GM10847 (cell line): ENCODE data around the gene USB1.

ENCODE experiments used
- POLR2A ChIP-seq: IDR thresholded peaks from 2 replicates; pipeline ENCODE4 v1.6.1; 2011; ENCODE audit not compliant: insufficient read length; ENCODE audit errors: extremely low read depth

Gene USB1

GRCh38 chr16:57984443-57985203 lies 16.6 kb upstream of the USB1 start:
- TF ChIP-seq POLR2A, result no peak

DNA sequence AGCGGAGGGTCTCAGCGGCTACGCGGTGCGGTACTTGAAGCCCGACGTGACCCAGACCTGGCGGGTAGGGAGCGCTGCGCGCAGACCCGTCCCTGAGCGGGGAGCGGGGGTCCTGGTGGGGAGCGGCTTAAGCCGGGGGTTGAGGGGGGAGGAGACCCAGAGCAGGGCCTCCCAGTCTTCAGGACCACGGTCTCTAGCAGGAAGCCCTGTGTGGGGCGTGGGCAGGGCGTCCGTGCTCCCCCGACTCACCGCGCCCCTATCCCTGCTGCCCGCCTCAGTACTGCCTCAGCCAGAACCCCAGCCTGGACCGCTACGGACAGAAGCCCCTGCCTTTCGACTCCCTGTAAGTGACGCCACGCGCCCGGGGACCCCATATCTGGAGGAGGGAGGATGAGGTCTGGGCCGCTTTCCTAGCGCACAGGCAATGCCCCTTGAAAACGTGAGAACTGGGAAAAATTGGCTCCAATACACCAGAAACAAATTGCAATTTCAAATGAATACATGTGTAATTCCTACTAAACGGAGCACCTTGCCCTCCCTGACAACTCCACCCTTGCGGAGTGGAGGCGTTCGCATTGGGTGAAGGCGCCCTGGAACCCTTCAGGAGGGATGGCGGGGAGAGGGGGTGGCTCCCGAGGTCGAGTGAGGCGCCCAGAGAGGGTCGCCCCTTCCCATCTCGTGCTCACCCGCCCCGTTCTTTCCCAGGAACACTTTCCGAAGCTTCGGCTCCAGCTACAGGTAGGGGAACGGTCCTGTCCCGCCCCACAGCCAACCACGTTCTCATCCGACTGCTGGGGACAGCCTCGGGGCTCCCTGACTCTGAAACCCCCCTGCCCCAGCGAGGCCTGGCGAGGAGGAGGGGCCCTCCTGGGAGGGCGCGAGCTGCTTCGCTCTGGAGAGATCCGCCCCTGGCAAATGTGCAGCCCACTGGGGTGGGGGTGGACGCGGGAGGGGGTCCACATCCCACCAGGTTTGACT lies 15.7 kb upstream of the USB1 start:
- TF ChIP-seq POLR2A, result no peak

- TF ChIP-seq POLR2A, result no peak
These were observed 15.0 kb upstream of the USB1 start for GRCh38 chr16:57986196-57986595.

DNA sequence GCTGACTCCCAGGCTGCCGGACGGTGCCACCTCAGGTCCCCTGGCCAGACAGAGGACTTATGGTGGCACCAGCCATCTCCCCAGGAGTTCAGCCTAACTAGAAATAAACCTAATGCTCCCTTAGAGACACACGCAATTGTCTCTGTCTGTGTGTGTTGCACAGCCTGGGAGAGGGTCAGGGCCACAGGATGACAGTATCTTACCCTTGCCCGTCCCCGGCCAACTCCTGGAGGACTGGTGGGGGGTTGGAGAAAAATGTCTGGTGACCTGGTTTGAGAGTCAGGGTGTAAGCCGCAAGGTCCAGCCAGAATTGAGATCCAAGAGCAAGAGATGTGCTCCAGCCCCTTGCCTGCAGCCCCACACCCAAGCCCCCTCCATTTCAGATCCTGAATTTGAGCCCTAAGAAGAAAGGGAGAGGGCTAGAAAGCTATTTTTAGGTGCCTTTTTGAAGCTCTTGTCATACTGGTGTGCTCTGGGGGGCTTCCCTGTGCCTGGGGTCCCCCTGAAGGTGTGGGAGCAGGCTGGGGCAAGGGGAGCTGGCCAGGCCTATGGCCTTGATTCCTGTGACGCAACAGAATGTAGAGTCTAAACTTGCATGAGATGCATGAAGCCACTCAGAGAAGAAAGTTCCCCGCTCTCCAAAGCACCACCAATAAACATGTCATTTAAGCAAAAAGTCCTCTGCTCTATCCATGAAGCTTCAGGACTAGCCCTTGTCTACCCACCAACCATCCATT lies 13.6 kb upstream of the USB1 start:
- TF ChIP-seq POLR2A, result no peak

DNA sequence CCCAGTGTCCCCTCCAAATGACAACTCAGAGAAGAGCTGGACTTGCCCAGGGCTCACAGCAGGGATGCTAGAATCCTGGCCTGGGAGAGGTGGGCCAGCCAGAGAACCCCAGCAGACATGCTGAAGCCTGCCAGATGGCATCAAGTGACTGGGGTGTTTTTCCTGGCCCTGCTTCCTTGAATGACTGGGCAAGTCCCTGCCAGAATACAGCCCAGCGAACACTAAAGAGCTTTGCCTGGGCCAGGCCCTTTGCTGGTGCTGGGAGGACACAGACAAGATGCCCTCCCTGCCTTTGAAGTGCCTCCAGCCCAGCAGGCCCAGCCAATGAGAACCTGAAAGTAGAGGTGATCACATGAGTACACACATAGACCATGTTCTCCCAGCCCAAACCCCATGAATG lies 12.3 kb upstream of the USB1 start:
- TF ChIP-seq POLR2A, result no peak

DNA sequence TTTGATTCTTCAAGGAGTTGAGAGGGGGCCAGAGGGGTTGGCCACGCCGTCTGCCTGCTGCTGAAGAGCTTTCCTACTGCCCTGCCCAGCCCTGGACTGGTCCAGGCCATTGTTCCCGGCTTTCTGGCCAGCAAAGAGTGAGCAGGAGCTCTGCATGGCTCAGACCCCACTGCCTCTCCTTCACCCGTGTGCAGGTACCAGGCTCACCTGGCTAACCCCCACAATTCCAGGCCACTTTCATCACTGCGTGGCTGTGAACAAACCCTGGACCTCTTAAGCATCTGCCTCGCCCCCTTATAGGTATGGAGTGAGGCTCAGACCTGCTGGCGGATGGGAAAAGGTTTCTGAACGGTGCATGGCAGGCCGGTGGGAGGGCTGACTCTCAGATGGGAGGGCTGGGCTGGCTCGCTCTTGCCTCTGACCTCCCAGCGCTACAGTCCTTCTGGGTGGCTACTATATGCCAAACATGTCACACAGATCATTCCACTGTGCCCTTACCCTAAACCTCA lies 9.6 kb upstream of the USB1 start:
- TF ChIP-seq POLR2A, result no peak

- no peak for TF ChIP-seq POLR2A
These were observed 9.1 kb upstream of the USB1 start for GRCh38 chr16:57992084-57992483.

DNA sequence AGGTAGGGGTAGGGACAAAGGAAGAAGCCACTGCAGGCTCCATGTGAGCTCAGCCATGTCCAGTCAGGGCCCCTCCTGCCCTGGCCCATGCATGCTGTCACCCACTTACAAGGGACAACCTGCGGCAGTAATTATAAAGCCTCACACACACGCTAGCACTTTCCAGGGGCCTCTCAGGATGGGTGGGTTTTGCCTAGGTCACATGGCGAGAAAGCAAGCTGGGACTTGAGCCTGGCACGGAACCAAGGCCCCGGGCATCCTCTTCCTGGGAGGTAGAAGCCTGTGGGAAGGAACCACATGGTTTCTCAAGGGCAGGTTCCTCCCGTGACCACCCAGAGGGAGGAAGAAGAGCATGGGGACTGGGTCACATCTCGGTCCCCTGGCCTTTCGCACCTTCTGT lies 7.8 kb upstream of the USB1 start:
- TF ChIP-seq POLR2A, result no peak

- TF ChIP-seq POLR2A, result no peak
These were observed 7.3 kb upstream of the USB1 start for GRCh38 chr16:57993897-57994296.

GRCh38 chr16:57994361-57994760 lies 6.8 kb upstream of the USB1 start:
- TF ChIP-seq POLR2A, result no peak

GRCh38 chr16:57994778-57995177 lies 6.4 kb upstream of the USB1 start:
- TF ChIP-seq POLR2A, result no peak

DNA sequence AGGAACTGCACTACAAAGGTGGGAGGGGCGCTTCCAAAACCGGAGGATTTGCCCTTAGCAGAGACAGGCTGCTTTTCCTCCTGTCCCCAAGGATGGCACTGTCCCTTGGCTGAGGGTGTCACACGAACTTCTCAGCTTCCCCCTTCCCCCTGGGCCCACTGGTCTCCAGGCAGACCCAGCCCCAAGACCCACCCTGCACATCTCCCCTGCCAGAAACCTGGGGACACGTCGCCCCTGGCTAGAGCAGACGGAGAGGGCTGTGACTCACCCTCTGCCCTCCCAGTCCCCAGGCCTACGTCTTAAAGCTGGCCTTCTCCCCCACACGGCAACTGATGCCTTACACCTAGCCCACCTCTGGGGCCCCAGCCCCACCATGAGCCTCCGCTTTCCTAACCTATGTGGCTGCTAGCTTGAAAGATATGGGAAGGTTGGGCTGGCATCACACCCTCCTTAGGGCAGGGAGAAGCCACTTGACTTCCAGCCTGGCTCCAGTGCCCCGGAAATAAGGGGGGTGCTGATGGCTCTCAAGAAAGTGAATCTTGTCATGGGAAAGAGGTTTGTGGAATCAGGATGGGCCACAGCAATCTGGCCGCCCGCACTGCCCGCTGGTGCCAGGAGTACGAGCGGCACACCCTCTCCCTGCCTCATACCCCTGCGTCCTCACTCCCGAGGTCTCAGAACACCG lies 5.3 kb upstream of the USB1 start:
- no peak for TF ChIP-seq POLR2A

DNA sequence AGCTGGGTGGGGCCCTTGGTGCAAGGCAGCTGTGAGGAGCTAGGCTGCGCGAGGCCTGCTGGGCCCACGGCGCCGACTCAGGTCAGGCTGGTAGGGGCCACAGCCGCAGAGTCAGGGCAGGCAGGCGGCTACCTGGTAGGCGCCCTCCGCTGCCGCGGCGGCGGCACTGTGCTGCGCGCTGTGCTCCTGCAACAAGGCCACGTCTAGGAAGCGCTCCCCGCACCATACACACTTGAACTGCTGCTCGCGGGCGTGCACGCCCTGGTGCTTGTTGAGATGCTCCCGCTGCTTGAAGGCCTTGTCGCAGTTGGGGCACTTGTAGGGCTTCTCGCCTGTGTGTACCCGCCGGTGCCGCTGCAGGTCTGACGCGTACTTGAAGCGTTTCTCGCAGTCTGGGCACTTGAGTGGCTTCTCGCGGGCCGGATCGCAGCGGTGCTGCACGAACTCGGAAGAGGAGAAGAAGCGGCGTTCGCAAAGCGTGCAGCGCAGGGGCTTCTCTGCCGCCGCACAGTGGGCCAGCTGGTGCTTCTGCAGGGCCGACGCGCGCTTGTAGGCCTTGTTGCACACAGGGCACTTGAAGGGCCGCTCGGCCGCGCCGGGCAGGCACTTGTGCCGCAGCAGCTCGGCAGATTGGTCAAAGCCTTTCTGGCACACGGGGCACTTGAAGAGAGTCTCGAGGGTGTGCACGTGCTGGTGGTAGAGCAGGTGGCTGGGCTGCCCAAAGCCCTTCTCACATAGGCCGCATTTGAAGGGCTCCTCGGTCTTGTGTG lies 4.6 kb upstream of the USB1 start:
- no peak for TF ChIP-seq POLR2A

DNA sequence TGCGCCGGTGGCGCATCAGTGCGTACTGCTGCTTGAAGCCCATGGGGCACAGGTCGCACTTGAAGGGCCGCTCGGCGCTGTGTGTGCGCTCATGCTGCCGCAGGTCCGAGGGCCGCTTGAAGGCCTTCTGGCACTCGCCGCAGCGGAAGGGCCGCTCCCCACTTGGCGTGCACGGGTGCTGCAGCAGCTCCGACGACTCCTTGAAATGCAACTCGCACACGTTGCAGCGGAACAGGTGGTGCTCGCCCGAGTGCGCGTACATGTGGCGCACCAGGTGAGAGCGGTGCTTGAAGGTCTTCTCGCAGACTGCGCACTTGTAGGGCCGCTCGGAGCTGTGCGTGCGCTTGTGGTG lies 4.1 kb upstream of the USB1 start:
- no peak for TF ChIP-seq POLR2A
